CD4-positive, alpha-beta T cell treated with Interleukin-12 subunit alpha and Interleukin-12 subunit beta, for 1 hour (primary cell): ENCODE data around the gene MATR3.
"Not testable (repeated sequence)": the region's sequence is repeated elsewhere in the genome, so short reads cannot be mapped to it uniquely, and the experiment has no call there.

Experiments
- DNase-seq: peaks from one replicate; pipeline ENCODE4 v3.0.0-alpha.2; 2020

MATR3 gene

GRCh38 chr5:139354186-139354585, 60.6 kb downstream of the MATR3 start:
- DNase-seq: no peak

- not testable (repeated sequence) for DNase-seq
These were observed 62.4 kb downstream of the MATR3 start for GRCh38 chr5:139355900-139356299.

- no peak for DNase-seq
These were observed 64.5 kb downstream of the MATR3 start for GRCh38 chr5:139358064-139358463.

- DNase-seq: no peak
These were observed 66.8 kb downstream of the MATR3 start for GRCh38 chr5:139360384-139360783.

- no peak for DNase-seq
These were observed 68.4 kb downstream of the MATR3 start for GRCh38 chr5:139361835-139362429.

GRCh38 chr5:139363937-139364336, 70.4 kb downstream of the MATR3 start:
- DNase-seq: no peak

- no peak for DNase-seq
These were observed 70.9 kb downstream of the MATR3 start for GRCh38 chr5:139364466-139364865.

- no peak for DNase-seq
These were observed 75.1 kb downstream of the MATR3 start for GRCh38 chr5:139368613-139369012.

- no peak for DNase-seq
These were observed 75.6 kb downstream of the MATR3 start for GRCh38 chr5:139369181-139369580.

GRCh38 chr5:139371482-139372435, 78.2 kb downstream of the MATR3 start:
- no peak for DNase-seq

- DNase-seq: no peak
These were observed 81.4 kb downstream of the MATR3 start for GRCh38 chr5:139374909-139375308.

- no peak for DNase-seq
These were observed 82.8 kb downstream of the MATR3 start for GRCh38 chr5:139376364-139376763.

- no peak for DNase-seq
These were observed 83.7 kb downstream of the MATR3 start for GRCh38 chr5:139377226-139377625.

- DNase-seq: no peak
These were observed 84.7 kb downstream of the MATR3 start for GRCh38 chr5:139378101-139378825.

- DNase-seq: no peak
These were observed 85.4 kb downstream of the MATR3 start for GRCh38 chr5:139378941-139379361.

GRCh38 chr5:139379626-139380449, 86.3 kb downstream of the MATR3 start:
- no peak for DNase-seq
